HCT116 (cell line): ENCODE data around the gene EML3. TPM values are rescaled to one million over a fixed set of nuclear protein-coding genes. Genes with fewer than 3 reads are reported as not detected.

Experiments used
- ATAC-seq: fragments of 200-7000 bp; cut with Tn5 transposase; 2 replicates; pipeline ENCODE4 v1.9.1; 2020; ENCODE audit warnings: mild to moderate bottlenecking, moderate library complexity
- BruUV-seq: library from RNA; stranded (reverse); fragments of 400-500 nt; replicated peaks from 2 replicates; lab custom pipeline; 2021; lab: Mats Ljungman, UMichigan
- CTCF ChIA-PET: fragments of 300-600 bp; sonication (Branson Sonifier 250); formaldehyde crosslinking; loops from one replicate; lab custom pipeline; 2021; ENCODE audit warnings: antibody characterized with exemption; lab: Charles Lee
- POLR2A ChIA-PET: fragments of 300-600, 350-600 bp; sonication (Branson Sonifier 250); formaldehyde crosslinking; loops from one replicate; lab custom pipeline; 2021; ENCODE audit warnings: antibody characterized with exemption; lab: Charles Lee
- RAD21 ChIA-PET, 2 experiments: fragments of 300-600 bp; sonication (Branson Sonifier 250); formaldehyde crosslinking; loops; one replicate each; lab custom pipeline; 2023; ENCODE audit warnings: low total read pairs in 2 of 2; ENCODE audit not compliant: uncharacterized antibody in 2 of 2, unreplicated experiment in 2 of 2, low non-redundant PET in 1 of 2; lab: Charles Lee
- DNase-seq: peaks from one replicate; pipeline ENCODE4 v3.0.0-alpha.2; 2010; ENCODE audit warnings: low read depth, low spot score
- H2AFZ ChIP-seq: fragments of 200-600 bp; shearing (Covaris generic), sonication (generic); 2 replicates; pipeline ENCODE4 v1.6.1; 2017; ENCODE audit warnings: low read depth, mixed run types, mixed read lengths, antibody characterized with exemption, low read length; ENCODE audit not compliant: poor library complexity, severe bottlenecking
- H3K27ac ChIP-seq: 2 replicates; pipeline ENCODE4 v1.5.1; 2012; ENCODE audit warnings: low read depth, low read length
- H3K27me3 ChIP-seq: fragments of 200-600 bp; sonication (generic); 2 replicates; pipeline ENCODE4 v1.6.1; 2016; ENCODE audit warnings: mixed run types, low read length, mixed read lengths; ENCODE audit not compliant: insufficient read depth
- H3K36me3 ChIP-seq, 2 experiments: fragments of 200-500 bp in 1 of 2; fragments of 200-600 bp in 1 of 2; sonication (Bioruptor generic) in 1 of 2; sonication (generic) in 1 of 2; 2 replicates each; pipeline versions ENCODE4 v1.5.1 to v1.6.1; 2014 to 2016; ENCODE audit warnings: low read length in 2 of 2, inconsistent platforms in 1 of 2, mixed read lengths in 1 of 2, mixed run types in 1 of 2; ENCODE audit not compliant: insufficient read depth in 2 of 2, control insufficient read depth in 1 of 2
- H3K4me1 ChIP-seq, 2 experiments: fragments of 200-600 bp in 1 of 2; sonication (generic) in 1 of 2; 2 replicates each; pipeline versions ENCODE4 v1.5.1 to v1.6.1; 2012 to 2017; ENCODE audit warnings: low read length in 2 of 2, inconsistent platforms in 1 of 2, mild to moderate bottlenecking in 1 of 2, mixed read lengths in 1 of 2, mixed run types in 1 of 2, moderate library complexity in 1 of 2; ENCODE audit not compliant: insufficient read depth in 2 of 2, control insufficient read depth in 1 of 2
- H3K4me2 ChIP-seq: fragments of 200-600 bp; sonication (generic); 2 replicates; pipeline ENCODE4 v1.6.1; 2017; ENCODE audit warnings: mixed run types, low read length, mixed read lengths
- H3K4me3 ChIP-seq, 2 experiments: fragments of 200-600 bp in 1 of 2; sonication (generic) in 1 of 2; replicated peaks in 1 of 2; 2 replicates each; pipeline ENCODE4 v1.5.1; 2011 to 2016; ENCODE audit warnings: low read length in 2 of 2, control low read depth in 1 of 2, low read depth in 1 of 2, mild to moderate bottlenecking in 1 of 2, mixed read lengths in 1 of 2, mixed run types in 1 of 2
- H3K79me2 ChIP-seq: fragments of 200-600 bp; sonication (generic); 2 replicates; pipeline ENCODE4 v1.6.1; 2017; ENCODE audit warnings: mild to moderate bottlenecking, mixed run types, low read length, moderate library complexity, mixed read lengths; ENCODE audit not compliant: insufficient read depth
- H3K9ac ChIP-seq: fragments of 200-600 bp; sonication (generic); 2 replicates; pipeline ENCODE4 v1.6.1; 2016; ENCODE audit warnings: low read length, mixed read lengths
- H3K9me2 ChIP-seq: fragments of 200-600 bp; sonication (generic), shearing (Covaris generic); 2 replicates; pipeline ENCODE4 v1.6.1; 2017; ENCODE audit warnings: mixed run types, mild to moderate bottlenecking, moderate library complexity; ENCODE audit not compliant: insufficient read depth
- H3K9me3 ChIP-seq, 2 experiments: fragments of 200-500 bp in 1 of 2; fragments of 200-600 bp in 1 of 2; sonication (Bioruptor generic) in 1 of 2; sonication (generic) in 1 of 2; 2 replicates each; pipeline ENCODE4 v1.6.1; 2014 to 2017; ENCODE audit warnings: low read length in 2 of 2, mixed read lengths in 2 of 2, inconsistent platforms in 1 of 2, low read depth in 1 of 2, mild to moderate bottlenecking in 1 of 2, mixed run types in 1 of 2, moderate library complexity in 1 of 2; ENCODE audit not compliant: control insufficient read depth in 1 of 2, insufficient read depth in 1 of 2
- H4K20me1 ChIP-seq: fragments of 200-600 bp; sonication (generic), shearing (Covaris generic); 2 replicates; pipeline ENCODE4 v1.6.1; 2017; ENCODE audit warnings: mixed run types, mild to moderate bottlenecking, moderate library complexity; ENCODE audit not compliant: insufficient read depth
- ATF3 ChIP-seq: IDR thresholded peaks from 2 replicates; pipeline ENCODE4 v1.6.1; 2012
- CEBPB ChIP-seq: IDR thresholded peaks from 2 replicates; pipeline ENCODE4 v1.6.1; 2012; ENCODE audit warnings: low read depth
- ELF1 ChIP-seq: IDR thresholded peaks from 2 replicates; pipeline ENCODE4 v1.6.1; 2012; ENCODE audit warnings: low read depth, borderline replicate concordance
- EZH2phosphoT487 ChIP-seq: fragments of 200-600 bp; IDR thresholded peaks from 2 replicates; pipeline ENCODE4 v1.6.1; 2018; ENCODE audit warnings: antibody characterized with exemption, borderline replicate concordance
- JUND ChIP-seq: IDR thresholded peaks from 2 replicates; pipeline ENCODE4 v1.6.1; 2012
- MAX ChIP-seq: IDR thresholded peaks from 2 replicates; pipeline ENCODE4 v1.6.1; 2012
- POLR2A ChIP-seq: IDR thresholded peaks from 2 replicates; pipeline ENCODE4 v1.7.0; 2011; ENCODE audit warnings: borderline replicate concordance; ENCODE audit not compliant: insufficient read depth, insufficient read length; ENCODE audit errors: extremely low read depth
- POLR2AphosphoS5 ChIP-seq: IDR thresholded peaks from 2 replicates; pipeline ENCODE4 v1.6.1; 2011; ENCODE audit warnings: mild to moderate bottlenecking, low read depth, low read length, moderate library complexity
- RAD21 ChIP-seq: IDR thresholded peaks from 2 replicates; pipeline ENCODE4 v1.6.1; 2012; ENCODE audit warnings: low read depth, mild to moderate bottlenecking
- REST ChIP-seq: IDR thresholded peaks from 2 replicates; pipeline ENCODE4 v1.6.1; 2012; ENCODE audit warnings: low read depth
- SIN3A ChIP-seq: IDR thresholded peaks from 2 replicates; pipeline ENCODE4 v1.6.1; 2012; ENCODE audit warnings: low read depth
- SP1 ChIP-seq: IDR thresholded peaks from 2 replicates; pipeline ENCODE4 v1.6.1; 2012; ENCODE audit warnings: low read depth
- SRF ChIP-seq: IDR thresholded peaks from 2 replicates; pipeline ENCODE4 v1.6.1; 2012; ENCODE audit warnings: low read depth
- YY1 ChIP-seq: IDR thresholded peaks from 2 replicates; pipeline ENCODE4 v1.6.1; 2011; ENCODE audit warnings: low read length, low read depth, moderate library complexity, mild to moderate bottlenecking; ENCODE audit not compliant: insufficient replicate concordance; ENCODE audit errors: extremely low read depth
- ZNF274 ChIP-seq: fragments of 200-500 bp; sonication (Bioruptor generic); IDR thresholded peaks from 2 replicates; pipeline ENCODE4 v1.6.1; 2014; ENCODE audit warnings: mild to moderate bottlenecking, low read depth, low read length, inconsistent platforms
- intact Hi-C: fragments of 100-400 bp; cut with micrococcal nuclease; formaldehyde crosslinking; loops from 2 replicates; pipeline ENCODE4 v1.10.0; 2022
- total RNA-seq: library from RNA; stranded (reverse); gene quantifications from one replicate; pipeline ENCODE4 v1.2.1, GENCODE V29; 2021; ENCODE audit not compliant: unreplicated experiment
- TF ChIP-seq, protein P1 (sequence below): IDR thresholded peaks from 2 replicates; pipeline ENCODE4 v1.6.1; 2011; ENCODE audit warnings: mild to moderate bottlenecking, low read length, moderate library complexity; ENCODE audit not compliant: insufficient replicate concordance; ENCODE audit errors: extremely low read depth

The EML3 gene
- total RNA-seq, 1 experiment from 2014 or later = 124 TPM

GRCh38 chr11:62603072-62603408 is 9.5 kb downstream of the EML3 start:
- Histone ChIP-seq H3K79me2 (peaks cover 35% of the 10 kb centered on the region), H3K4me2 (no peak overlapping the region), H3K4me1 (peaks cover 13 to 44% of the 10 kb centered on the region in 2 experiments), H3K4me3 (no peak overlapping the region), H4K20me1 (no peaks in the 10 kb centered on the region), H3K9ac (no peak overlapping the region), H3K9me3 (no peaks in the 10 kb centered on the region), H2AFZ (no peak overlapping the region), H3K27ac (peak overlapping the region; percentile 99; the same call in 1 of the 2 replicates), H3K9me2 (no peaks in the 10 kb centered on the region), H3K27me3 (no peaks in the 10 kb centered on the region), H3K36me3 (peaks cover 4 to 12% of the 10 kb centered on the region in 2 experiments; a peak in 3 of 4 replicates)
- DNase-seq (no peak), ATAC-seq (no peak)
- intact Hi-C loops = no loop called here
- ChIA-PET RAD21 (no interaction called here), POLR2A (interaction anchor here (4.5 kb wide), 1 partner anchor 11 kb away, joined by 40 read pairs; the partner anchor contains the start of gene TUT1), CTCF (no interaction called here)
- TF ChIP-seq SIN3A (no peak), RAD21 (no peak), CEBPB (no peak), ELF1 (no peak), POLR2AphosphoS5 (no peak), EZH2phosphoT487 (no peak), MAX (no peak), SRF (no peak), YY1 (no peak), POLR2A (no peak), JUND (no peak), SP1 (no peak), REST (no peak), ATF3 (no peak), ZNF274 (no peak)
- TF ChIP-seq, protein P1, sequence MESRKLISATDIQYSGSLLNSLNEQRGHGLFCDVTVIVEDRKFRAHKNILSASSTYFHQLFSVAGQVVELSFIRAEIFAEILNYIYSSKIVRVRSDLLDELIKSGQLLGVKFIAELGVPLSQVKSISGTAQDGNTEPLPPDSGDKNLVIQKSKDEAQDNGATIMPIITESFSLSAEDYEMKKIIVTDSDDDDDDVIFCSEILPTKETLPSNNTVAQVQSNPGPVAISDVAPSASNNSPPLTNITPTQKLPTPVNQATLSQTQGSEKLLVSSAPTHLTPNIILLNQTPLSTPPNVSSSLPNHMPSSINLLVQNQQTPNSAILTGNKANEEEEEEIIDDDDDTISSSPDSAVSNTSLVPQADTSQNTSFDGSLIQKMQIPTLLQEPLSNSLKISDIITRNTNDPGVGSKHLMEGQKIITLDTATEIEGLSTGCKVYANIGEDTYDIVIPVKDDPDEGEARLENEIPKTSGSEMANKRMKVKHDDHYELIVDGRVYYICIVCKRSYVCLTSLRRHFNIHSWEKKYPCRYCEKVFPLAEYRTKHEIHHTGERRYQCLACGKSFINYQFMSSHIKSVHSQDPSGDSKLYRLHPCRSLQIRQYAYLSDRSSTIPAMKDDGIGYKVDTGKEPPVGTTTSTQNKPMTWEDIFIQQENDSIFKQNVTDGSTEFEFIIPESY = no peak
- BruUV-seq = no TSS peak
